Stimulated activated CD4-positive, alpha-beta T cell treated with anti-CD3 and anti-CD28 coated beads, TNF-alpha, amount 100 ng/mL, for 24 hours (primary cell): Measurements from ENCODE around the gene SAMD4A.
"Not testable (repeated sequence)": the region's sequence is repeated elsewhere in the genome, so short reads cannot be mapped to it uniquely, and the experiment has no call there.

ENCODE experiments used
- DNase-seq, 3 experiments: peaks; one replicate each; pipeline ENCODE4 v3.0.0-alpha.2; 2020; ENCODE audit warnings: low read depth in 3 of 3

Gene SAMD4A

DNA sequence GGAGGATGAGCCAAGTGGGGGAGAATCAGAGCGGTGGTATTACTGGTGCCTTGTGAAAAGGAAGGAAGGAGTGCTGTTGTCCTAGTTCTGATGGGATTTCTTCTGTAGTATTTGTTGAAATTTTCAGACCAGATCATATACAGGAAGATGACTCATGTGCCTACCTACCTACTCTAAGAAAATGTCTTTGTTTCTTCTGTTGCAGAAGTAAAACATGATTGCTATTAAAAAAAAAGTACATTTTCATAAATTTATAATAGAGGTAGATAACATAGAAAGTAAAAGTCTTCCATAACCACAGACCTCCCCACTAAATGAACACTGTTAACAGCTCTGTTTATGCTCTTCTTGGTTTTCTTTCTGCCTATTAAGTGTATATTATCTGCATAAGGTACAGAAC lies 26.9 kb downstream of the SAMD4A start:
- no peak for DNase-seq

- no peak for DNase-seq
These were observed 27.6 kb downstream of the SAMD4A start for GRCh38 chr14:54594537-54594936.

DNA sequence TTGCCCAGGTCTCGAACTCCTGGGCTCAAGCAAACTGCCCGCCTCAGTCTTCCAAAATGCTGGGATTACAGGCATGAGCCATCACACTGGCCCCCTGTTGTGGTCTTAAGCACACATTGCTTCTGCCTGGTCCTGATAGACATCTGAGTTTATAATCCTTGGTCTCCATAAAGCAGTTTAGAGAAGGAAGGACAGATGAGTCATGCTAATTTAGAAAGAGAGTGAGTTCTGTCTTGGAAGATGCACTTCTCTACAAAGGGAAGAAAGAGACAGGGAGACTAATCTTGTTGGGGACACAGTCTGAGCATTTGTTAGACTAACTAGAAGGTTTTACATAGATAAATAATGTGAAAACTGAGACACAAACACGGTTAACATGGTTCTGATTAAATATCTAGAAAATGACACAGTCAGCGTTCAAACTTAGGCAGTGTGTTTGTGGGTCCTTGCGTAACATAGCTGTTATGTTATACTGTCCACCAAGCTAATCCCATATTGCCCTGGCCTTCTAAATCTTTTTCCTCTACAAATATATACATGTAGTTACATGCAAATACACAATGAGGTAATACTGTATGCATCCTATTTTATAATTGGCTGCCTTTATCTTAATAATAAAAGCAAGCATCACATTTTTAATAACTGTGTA lies 31.0 kb downstream of the SAMD4A start:
- no peak for DNase-seq

DNA sequence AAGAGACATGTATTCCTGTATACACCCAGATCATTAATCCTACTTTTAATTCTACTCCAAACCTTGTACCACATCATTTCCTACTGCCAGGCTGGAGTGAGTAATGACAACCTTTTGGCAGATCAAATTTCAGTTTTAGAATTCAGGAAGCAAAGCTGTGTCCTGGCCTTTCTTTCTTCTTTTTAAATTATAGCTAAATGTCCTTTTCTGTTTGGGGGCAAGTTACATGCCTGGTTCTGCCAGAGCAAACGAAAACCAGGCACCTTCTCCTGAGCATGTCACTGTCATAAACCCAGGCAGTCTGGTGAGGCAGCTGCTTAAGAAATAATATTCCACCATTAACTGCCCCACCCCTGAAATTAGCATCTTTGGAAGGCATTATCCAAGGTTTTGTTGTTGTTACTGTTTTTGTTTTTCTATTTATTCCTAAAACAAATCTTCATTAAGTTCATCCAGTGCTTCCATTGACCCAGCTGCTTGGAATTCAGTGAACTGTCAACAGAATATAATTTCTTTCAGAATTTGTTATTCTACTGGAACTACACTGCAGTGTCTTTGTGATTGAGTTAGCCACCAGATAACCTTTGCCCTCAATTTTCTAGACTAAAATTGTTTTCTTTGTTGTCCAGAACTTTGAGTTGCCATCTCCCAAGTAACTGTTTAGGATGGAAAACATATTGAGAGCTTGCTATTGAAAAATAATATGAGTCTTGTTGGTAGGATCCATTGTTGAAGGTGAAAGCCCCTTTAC lies 33.2 kb downstream of the SAMD4A start:
- no peak for DNase-seq

GRCh38 chr14:54600717-54601109 lies 33.8 kb downstream of the SAMD4A start:
- DNase-seq, result no peak

GRCh38 chr14:54603362-54603761 lies 36.4 kb downstream of the SAMD4A start:
- no peak for DNase-seq

DNA sequence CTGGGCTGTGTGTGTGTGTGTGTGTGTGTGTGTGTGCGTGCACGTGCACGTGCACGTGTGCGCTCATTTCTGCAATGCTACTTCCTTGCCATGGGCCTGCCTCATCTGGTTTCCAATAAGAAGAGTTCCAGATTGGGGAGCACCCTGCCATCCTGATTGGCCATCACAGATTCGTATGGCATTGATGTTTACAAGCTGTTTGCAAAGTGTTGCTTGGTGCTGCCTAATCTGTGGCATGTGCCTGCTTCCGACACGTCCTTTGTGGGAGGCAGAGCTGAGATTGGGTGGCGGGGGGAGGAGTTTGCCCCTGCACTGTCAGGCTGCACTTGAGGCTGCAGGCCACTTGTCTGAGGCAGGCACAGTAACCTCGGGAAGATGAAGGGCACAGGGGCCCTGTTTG lies 39.2 kb downstream of the SAMD4A start:
- no peak for DNase-seq

GRCh38 chr14:54606631-54607133 lies 39.8 kb downstream of the SAMD4A start:
- DNase-seq, result no peak

GRCh38 chr14:54609576-54609975 lies 42.6 kb downstream of the SAMD4A start:
- DNase-seq, result no peak

GRCh38 chr14:54610051-54610977 lies 43.4 kb downstream of the SAMD4A start:
- no peak for DNase-seq

GRCh38 chr14:54614296-54614695 lies 47.4 kb downstream of the SAMD4A start:
- no peak for DNase-seq

DNA sequence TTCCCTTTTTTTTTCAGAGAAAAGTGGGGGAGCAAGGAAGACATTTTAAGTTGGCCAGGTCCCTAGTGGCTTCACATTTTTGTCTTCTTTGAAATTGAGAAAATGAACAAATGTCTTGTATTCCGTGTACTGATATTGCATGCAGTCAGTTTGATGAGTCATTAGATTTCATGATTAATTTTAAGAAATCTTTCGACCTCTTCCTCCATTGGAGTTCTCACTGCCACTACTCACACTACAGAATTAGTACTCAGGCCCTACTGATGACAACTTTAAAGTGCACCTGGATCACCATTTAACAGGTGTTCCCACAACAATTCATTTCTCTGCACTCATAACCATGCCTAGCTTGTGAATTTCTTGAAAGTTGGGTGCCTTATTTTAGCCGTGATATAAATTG lies 50.5 kb downstream of the SAMD4A start:
- DNase-seq, result no peak

DNA sequence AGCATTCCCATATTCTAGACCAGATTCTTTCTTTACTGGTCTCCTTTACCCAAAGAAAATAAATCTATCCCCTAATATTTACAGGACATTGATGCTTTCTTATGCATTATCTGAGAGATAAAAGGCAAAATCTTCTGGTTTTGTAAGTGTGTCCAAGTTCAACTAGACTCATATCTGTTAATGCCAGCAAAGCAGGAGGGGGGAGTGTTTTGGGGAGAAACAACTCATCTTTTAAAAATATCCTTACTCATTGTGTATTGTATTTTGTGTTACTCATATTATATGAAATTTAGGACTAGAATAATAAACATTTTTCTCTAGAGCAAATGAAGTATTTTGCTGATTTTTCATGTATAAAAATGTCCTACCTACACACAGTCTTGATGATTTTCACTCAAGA lies 54.8 kb downstream of the SAMD4A start:
- DNase-seq, result no peak

DNA sequence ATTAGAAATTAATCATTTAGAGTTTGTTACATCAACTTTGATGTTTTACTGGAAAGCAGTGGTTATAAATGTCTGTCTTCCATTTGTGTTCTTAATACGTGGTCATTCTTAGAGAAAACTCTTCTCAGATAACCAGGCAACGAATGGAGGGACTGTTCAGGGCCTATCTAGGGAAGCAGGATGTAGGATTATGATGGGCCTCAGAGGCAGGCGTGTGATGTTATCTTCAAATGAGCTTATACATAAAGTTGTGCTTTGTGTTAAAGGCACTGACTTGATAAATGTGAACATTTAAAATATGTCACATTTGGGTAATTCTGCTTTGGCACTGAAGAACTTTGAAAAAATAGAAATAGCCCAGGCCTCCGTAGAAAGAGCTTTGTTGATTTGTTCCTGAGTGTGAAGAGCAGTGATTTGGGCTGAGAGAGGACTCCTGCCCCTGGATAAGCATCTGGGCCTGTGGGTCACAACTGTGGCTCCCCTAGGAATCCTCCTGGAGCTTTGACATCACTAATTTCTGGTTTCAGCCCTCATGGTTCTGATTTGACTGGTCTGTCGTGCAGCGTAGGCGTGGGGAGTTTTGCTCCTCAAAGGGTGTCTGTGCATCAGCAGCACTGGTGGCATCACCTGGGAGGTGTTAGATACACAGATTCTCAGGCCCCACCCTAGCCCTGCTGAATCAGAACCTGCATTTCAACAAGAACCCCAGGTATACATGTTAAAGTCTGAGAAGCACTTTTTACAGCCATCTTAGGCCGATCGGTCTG lies 55.4 kb downstream of the SAMD4A start:
- peak; percentile 22 to 65 (median 32) for DNase-seq

DNA sequence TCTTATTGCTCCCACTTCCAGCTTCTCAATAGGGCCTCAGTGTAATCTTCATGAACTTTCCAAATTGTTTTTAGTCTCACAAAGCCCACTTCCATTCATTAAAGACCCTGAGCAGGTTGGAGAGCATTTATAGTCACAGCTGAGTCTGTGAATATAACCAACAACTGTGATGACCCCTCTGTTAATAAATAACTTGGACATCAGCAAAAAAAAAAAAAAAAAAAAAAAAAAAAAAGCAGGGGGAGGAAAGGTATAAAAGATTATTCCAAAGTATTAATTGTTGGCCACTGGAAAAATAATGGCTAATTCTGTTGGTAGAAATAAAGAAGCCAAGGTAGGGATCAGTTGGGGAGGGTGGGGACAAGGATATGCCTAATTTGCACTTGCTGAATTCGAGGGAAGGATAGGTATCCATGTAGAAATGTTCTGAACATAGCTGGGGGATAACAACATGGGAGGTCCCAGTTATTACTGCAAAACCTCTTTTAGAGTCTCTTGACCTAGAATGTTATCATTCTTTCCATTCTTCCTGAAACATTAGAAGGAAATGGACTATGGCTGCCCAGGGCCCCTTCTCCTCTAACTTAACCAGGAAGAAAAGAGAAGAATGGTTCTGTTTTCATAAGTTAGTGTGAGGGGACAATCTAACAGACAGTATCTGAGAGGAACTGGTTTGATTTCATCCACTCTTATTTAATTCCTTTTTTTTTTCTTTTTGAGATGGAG lies 56.5 kb downstream of the SAMD4A start:
- DNase-seq, result no peak

GRCh38 chr14:54624005-54624358 lies 57.1 kb downstream of the SAMD4A start:
- DNase-seq, result not testable (repeated sequence)

- no peak for DNase-seq
These were observed 58.2 kb downstream of the SAMD4A start for GRCh38 chr14:54625112-54625511.

DNA sequence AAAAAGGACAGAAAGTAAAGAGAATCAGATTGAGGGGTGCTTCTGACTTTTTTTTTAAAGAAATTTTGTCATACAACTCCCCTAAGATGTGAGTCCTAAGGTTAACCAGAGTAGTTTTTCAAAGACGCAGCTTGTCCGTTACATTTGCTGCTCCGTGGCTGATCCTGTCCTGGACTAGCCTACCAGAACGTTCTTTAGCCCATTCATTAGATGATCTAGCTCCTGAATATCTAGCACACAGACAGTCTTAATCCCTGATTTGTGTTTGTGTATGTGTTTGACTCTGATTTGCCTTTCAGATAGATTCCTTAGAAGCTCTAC lies 60.3 kb downstream of the SAMD4A start:
- no peak for DNase-seq

DNA sequence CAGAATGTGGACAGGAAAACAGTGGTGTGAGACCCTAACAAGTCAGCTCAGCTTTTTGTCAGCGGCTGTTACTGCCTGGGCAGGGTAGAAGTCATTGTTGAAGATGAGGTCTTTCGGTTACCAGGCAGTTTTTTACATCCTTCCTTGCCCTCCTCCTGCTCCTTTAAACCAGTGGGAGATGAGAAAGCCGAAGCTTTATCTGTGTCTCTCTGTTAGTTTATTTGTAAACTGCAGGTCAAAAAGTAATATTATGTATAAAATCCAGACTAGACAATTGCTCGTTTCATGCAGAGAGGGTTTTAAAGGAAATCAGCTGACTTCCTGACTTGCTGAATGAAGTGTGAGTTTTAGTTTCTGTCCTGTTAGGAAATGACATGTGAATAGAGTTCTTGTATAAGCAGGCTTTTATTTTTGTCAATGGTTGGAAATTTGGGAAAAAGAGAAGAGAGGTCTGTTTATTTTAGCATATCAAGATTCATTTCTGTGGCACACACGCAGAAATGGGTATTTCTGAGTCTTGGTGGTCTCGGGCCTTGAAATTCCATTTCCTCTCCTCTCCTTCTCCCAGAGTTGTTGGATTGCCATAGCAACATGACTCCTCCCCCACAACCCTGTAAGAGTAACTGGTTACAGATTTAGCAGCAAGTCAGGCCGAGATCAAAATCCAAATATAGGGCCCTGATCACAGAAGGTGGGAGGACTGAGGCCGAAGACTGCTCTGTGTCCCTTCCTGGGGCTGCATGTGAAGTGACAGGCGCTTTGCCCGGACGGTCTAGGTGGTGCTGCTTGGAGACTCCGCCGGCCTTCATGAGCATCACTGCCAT lies 60.8 kb downstream of the SAMD4A start:
- no peak for DNase-seq

- DNase-seq, result no peak
These were observed 62.3 kb downstream of the SAMD4A start for GRCh38 chr14:54629183-54629582.
